GM13977 (cell line): Measurements from ENCODE around the gene TMEM154.

ENCODE experiments used
- DNase-seq: peaks from one replicate; pipeline ENCODE4 v3.0.0; 2012; ENCODE audit warnings: low spot score
- in situ Hi-C: fragments of 300-500 bp; cut with MboI; formaldehyde crosslinking; loops from one replicate; pipeline ENCODE4 v1.12.0; 2022; ENCODE audit warnings: low sequenced_read_pairs, low pct_unique_long_range_greater_than_20kb, mixed read lengths, inconsistent platforms; ENCODE audit not compliant: unreplicated experiment
- TF ChIP-seq, protein P1 (sequence below): IDR thresholded peaks from 2 replicates; pipeline ENCODE4 v1.5.1; 2012; ENCODE audit warnings: mild to moderate bottlenecking, control low read depth; ENCODE audit not compliant: insufficient read depth; ENCODE audit errors: extremely low read depth, missing control alignments

The TMEM154 gene

DNA sequence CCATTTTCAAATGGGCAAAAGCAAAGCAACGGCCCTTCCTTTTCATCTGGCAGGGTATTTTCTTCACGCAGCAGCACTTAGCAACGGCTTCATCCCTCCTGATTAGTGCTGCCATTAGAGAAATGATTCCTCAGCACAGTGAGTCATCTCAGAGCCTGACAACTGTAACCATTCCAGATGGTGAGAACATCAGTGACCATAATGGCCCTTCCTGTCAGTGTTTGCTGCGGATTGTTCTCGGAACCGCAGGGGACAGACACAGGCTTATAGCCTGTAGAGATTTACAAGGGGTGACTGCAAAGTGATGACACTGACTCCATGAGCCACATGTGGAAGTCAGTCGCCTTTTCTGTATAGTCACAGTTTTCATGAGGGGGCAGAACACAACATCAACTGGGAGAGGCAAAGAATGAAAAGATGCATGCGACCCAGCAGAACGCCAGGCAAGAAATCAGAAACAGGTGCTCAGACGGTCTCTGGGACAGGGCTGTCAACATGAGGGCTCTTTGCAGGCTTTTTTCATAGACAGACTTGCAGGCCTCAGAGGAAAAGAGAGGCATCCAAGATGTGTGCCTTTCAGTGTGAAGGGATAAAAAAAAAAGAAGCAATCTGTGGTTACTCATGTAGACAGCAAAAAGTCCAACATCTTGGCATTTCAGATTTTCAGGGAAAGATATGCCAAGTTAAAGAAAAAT is 74.0 kb downstream of the TMEM154 start:
- TF ChIP-seq, protein P1, sequence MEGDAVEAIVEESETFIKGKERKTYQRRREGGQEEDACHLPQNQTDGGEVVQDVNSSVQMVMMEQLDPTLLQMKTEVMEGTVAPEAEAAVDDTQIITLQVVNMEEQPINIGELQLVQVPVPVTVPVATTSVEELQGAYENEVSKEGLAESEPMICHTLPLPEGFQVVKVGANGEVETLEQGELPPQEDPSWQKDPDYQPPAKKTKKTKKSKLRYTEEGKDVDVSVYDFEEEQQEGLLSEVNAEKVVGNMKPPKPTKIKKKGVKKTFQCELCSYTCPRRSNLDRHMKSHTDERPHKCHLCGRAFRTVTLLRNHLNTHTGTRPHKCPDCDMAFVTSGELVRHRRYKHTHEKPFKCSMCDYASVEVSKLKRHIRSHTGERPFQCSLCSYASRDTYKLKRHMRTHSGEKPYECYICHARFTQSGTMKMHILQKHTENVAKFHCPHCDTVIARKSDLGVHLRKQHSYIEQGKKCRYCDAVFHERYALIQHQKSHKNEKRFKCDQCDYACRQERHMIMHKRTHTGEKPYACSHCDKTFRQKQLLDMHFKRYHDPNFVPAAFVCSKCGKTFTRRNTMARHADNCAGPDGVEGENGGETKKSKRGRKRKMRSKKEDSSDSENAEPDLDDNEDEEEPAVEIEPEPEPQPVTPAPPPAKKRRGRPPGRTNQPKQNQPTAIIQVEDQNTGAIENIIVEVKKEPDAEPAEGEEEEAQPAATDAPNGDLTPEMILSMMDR, result no peak
- DNase-seq, result no peak
- in situ Hi-C loops, result no loop called here

DNA sequence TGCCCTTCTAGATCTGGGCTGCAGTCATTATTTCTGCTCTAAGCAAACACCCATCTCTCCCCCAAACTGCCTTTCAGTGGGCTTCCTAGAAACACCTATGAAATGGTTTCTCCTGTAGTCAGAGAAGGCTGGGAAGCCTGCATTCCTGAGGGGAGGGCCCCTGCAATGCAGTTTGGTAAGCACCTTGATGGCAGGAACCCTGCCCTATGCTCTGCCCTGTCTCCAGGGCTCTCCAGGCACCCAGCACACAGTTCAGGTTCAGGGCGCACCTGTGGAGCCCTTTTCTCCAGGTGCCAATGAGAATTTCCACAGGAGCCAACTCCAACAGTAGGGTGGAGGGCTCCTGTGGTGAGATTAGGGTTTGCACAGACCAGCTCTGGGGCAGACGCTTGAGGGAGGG is 74.8 kb downstream of the TMEM154 start:
- TF ChIP-seq, protein P1, result no peak
- no peak for DNase-seq
- in situ Hi-C loops, result no loop called here

DNA sequence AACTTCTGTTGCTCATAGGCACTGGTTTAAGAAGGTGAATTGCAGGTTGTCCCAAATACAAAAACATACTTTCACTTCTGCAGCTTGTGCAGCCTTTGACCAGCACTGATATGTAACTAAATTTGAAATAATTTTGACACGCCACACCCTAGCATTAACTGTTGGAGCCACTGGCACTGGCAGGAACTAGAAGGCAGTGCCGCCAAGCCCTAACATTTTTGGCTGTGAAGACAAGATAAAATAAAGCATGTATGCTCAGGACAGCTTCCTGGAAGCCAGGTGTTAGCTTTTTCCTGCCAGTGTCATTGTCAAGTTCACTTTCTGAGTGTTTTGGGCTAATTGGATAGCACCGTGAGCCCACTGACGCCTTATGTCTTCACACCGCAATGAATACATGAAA is 78.6 kb downstream of the TMEM154 start:
- DNase-seq, result no peak
- TF ChIP-seq, protein P1, result no peak
- in situ Hi-C loops, result no loop called here

DNA sequence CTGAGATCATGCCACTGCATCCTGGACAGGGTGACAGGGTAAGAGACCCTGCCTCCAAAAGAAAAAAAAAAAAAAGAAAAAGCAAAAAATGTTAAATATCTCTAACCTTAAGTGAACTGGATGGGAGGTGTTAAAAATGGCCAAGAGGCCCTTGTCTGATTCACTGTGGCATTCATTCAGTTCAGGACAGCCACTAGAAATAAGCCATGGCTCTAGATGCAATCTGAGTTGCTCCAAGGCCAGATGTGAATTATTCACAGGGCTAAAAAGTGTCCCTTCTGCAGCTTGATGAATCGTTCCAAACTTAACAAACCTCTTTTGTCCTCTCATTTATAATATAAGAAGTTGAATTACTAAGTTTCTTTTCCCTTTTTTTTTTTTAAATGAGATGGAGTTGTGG is 80.2 kb downstream of the TMEM154 start:
- TF ChIP-seq, protein P1, result no peak
- no peak for DNase-seq
- in situ Hi-C loops, result no loop called here

DNA sequence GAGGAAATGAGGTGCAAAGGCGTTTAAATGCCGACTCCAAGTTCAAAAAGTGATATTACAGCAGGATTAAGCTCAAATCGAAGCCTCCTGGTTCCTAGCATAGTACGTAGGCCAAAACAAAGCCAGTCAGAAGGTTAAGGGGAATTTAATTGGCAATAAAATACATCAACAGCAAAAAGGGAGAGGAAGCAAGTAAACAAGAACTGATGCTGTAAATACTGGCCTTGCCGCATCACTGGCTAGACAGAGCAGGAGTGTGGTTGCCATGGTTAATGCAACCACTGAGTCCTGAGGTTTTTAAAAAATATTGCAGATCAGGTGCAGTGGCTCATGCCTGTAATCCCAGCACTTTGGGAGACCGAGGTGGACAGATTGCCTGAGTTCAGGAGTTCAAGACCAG is 80.7 kb downstream of the TMEM154 start:
- TF ChIP-seq, protein P1, result no peak
- DNase-seq, result no peak
- in situ Hi-C loops, result no loop called here

DNA sequence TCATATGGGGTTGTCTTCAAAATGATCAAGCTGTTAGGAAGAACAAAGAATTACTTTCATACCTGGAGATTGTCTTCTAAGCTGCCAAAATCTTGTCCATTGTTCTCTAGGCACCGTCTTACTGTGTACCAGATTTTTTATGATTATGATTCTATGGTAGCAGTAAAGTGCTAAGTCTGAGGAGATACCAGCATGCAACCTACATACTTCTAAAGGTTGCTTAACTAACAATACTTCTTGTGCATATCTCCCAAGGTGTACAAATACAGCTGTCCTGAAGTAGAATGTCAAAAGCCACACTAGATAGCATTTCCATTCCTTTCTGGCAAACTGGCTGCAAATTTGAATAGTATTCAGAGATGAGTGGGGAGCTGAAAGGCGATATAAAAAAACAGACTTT is 81.3 kb downstream of the TMEM154 start:
- in situ Hi-C loops, result no loop called here
- DNase-seq, result no peak
- TF ChIP-seq, protein P1, result no peak
